Aorta (tissue), 5 donors: ENCODE data around the gene TCTN2. TPM values are rescaled to one million over a fixed set of nuclear protein-coding genes. Genes with fewer than 3 reads are reported as not detected.

ENCODE experiments used
- ATAC-seq: fragments of 200-7000 bp; cut with Tn5 transposase; one replicate; pipeline ENCODE4 v1.9.1; 2022; ENCODE audit warnings: moderate library complexity; ENCODE audit not compliant: low FRiP score
- DNase-seq, 2 donors: peaks; one replicate each; pipeline ENCODE4 v3.0.0-alpha.2; 2020
- H3K27ac ChIP-seq, 2 donors: one replicate each; pipeline ENCODE4 v1.5.1; 2013; ENCODE audit warnings: low read length in 2 of 2, mild to moderate bottlenecking in 2 of 2, moderate library complexity in 2 of 2, control low read depth in 1 of 2, inconsistent platforms in 1 of 2, low read depth in 1 of 2
- H3K27me3 ChIP-seq, 2 donors: one replicate each; pipeline ENCODE4 v1.6.1; 2013; ENCODE audit warnings: control low read depth in 1 of 2, low read length in 1 of 2, mild to moderate bottlenecking in 1 of 2, moderate library complexity in 1 of 2; ENCODE audit not compliant: insufficient read depth in 2 of 2, control insufficient read depth in 1 of 2
- H3K36me3 ChIP-seq, 2 donors: one replicate each; pipeline ENCODE4 v1.6.1; 2013; ENCODE audit warnings: control low read depth in 1 of 2, low read length in 1 of 2, mild to moderate bottlenecking in 1 of 2; ENCODE audit not compliant: insufficient read depth in 2 of 2, control insufficient read depth in 1 of 2
- H3K4me1 ChIP-seq, 2 donors: one replicate each; pipeline ENCODE4 v1.6.1; 2013; ENCODE audit warnings: low read length in 2 of 2, control low read depth in 1 of 2, mild to moderate bottlenecking in 1 of 2, moderate library complexity in 1 of 2; ENCODE audit not compliant: insufficient read depth in 2 of 2, control insufficient read depth in 1 of 2
- H3K4me3 ChIP-seq, 2 donors: one replicate each; pipeline ENCODE4 v1.5.1; 2013; ENCODE audit warnings: low read length in 2 of 2, control low read depth in 1 of 2, mild to moderate bottlenecking in 1 of 2
- H3K9me3 ChIP-seq: one replicate; pipeline ENCODE4 v1.6.1; 2013; ENCODE audit warnings: mild to moderate bottlenecking, low read length; ENCODE audit not compliant: control insufficient read depth
- WGBS, 2 donors: extraction: QIAGEN DNeasy Blood & Tissue Kit; methylation state at CpG; one replicate each; pipeline ENCODE4 v1.1.7; 2013; 5-methylcytosine and 5-hydroxymethylcytosine counted together
- intact Hi-C, 2 donors: fragments of 100-400 bp; cut with DNase I; formaldehyde crosslinking; loops; one replicate each; pipeline versions ENCODE4 v1.14.2 to v1.15.0; 2022
- polyA plus RNA-seq, 2 donors: library from polyadenylated mRNA; stranded (reverse); fragments of 200-250 nt; gene quantifications; one replicate each; pipeline ENCODE4 v1.2.3, GENCODE V29; 2013
- total RNA-seq, 2 donors: library from RNA; stranded (reverse); fragmentation: NEBNext Ultra II Directional; extraction: Animal tissue kit (Norgen Biotek cat#: 25700); gene quantifications; one replicate each; pipeline ENCODE4 v1.2.1, GENCODE V29; 2021
- donor health status: healthy with polysubstance abuse.
- donor health status: Bipolar disorder and iron deficiency.
- donor health status: DM: no; HTN: no; CAD: no.
- donor health status: DM: no; HTN: no; CAD: no.
- donor health status: DM: yes; HTN: yes; CAD: no.

Gene TCTN2
- total and polyA plus RNA-seq, 4 donors: 2.3 to 10.3 (median 7.5) TPM

DNA sequence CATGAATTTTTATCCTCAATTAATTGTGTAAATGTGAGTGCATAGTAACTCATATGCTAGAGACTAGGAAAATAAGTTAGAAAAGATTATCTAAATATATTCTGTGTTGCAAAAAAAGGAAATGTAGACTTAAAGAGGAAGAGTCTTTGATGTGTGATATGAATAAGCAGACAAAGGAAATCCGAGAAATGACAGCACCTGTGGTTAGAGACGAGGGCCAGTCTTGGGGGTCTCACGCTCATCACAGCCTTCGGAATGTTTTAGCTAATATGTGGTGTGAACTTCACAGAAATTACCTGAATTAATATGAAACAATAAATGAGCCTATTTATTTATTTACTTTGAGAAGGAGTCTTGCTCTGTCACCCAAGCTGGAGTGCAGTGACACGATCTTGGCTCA, 52.9 kb downstream of the TCTN2 start:
- WGBS, 2 donors: 90 to 95% methylated on average over 5 of the region's 5 CpGs
- no peak overlapping the region for H3K27ac ChIP-seq
- intact Hi-C loops: no loop called here
- DNase-seq (no peak), ATAC-seq (no peak)
- H3K9me3 ChIP-seq: no peaks in the 10 kb centered on the region
- H3K36me3 ChIP-seq: peaks cover 8 to 12% of the 10 kb centered on the region in 2 donors
- no peak overlapping the region for H3K4me3 ChIP-seq
- H3K4me1 ChIP-seq: no peaks in the 10 kb centered on the region
- H3K27me3 ChIP-seq: no peaks in the 10 kb centered on the region

DNA sequence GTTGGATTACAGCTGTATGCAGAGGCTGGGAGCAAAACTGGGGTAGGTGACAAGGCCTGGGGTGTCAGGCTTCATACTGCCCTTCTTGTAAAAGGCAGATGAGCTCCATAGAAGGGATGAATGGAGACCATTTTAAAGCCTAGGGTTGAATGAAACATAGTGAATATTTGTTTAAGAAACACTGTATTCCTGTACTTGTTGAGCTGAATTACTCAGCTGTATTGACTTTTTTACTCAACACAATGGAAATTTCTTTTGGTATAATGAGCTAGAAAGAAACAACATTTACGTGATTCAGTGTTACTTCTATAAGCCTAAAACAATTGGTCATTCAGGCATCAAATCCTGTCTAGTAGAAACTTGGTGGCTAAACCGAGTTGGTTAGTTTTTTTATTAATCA, 55.3 kb downstream of the TCTN2 start:
- Histone ChIP-seq H3K9me3 (no peaks in the 10 kb centered on the region), H3K4me3 (no peak overlapping the region), H3K4me1 (no peaks in the 10 kb centered on the region), H3K27me3 (no peaks in the 10 kb centered on the region), H3K36me3 (peaks cover 7 to 10% of the 10 kb centered on the region in 2 donors), H3K27ac (no peak overlapping the region)
- 75 to 79% methylated on average over 2 of the region's 2 CpGs for WGBS, 2 donors
- DNase-seq (no peak), ATAC-seq (no peak)
- intact Hi-C loops: no loop called here

DNA sequence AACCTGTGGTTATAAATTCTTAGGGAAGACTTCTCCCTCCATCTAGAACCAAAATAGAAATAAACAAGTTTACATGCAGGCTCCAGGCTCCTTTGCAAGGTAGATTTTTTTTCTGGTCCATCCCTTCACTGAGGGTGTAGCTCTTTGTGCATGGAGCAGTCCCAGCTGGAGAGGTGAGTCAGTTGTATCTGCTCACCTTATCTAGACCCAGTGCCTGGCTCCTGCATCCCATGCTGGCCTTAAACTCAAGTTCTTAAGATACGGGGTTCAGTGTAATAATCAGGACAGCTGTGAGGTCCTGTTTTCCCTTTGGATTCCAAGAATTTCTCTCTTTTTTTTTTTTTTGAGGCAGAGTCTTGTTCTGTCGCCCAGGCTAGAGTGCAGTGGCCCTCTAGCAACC, 56.0 kb downstream of the TCTN2 start:
- no peak overlapping the region for H3K4me3 ChIP-seq
- no peaks in the 10 kb centered on the region for H3K9me3 ChIP-seq
- no peak for ATAC-seq
- H3K4me1 ChIP-seq: no peaks in the 10 kb centered on the region
- H3K27me3 ChIP-seq: no peaks in the 10 kb centered on the region
- no peak for DNase-seq
- peaks cover 8% of the 10 kb centered on the region in 2 donors for H3K36me3 ChIP-seq
- H3K27ac ChIP-seq: no peak overlapping the region
- intact Hi-C loops: no loop called here
- 53 to 70% methylated on average over 2 of the region's 2 CpGs for WGBS, 2 donors

DNA sequence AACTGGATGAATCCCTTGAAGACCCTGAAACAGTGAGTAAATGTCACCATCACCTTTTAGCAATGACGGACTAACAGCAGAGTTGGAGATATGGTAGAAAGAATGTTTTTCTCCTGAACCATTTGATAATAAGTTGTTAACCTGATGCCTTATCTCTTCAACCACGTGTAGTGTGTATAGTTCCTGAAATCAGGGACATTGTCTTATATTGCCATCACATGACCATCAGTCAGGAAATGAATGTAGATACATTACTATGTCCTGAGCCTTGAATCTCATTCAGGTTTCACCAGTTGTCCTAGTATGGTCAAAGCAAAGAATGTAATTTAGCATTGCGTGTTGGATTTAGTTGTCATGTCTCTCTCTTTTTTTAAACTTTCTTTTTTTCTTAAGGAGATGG, 57.0 kb downstream of the TCTN2 start:
- H3K36me3 ChIP-seq: peaks cover 7 to 9% of the 10 kb centered on the region in 2 donors
- DNase-seq (no peak), ATAC-seq (no peak)
- intact Hi-C loops: no loop called here
- no peak overlapping the region for H3K27ac ChIP-seq
- WGBS, 2 donors: 87% methylated on average over 3 of the region's 3 CpGs
- no peaks in the 10 kb centered on the region for H3K9me3 ChIP-seq
- no peak overlapping the region for H3K4me3 ChIP-seq
- no peaks in the 10 kb centered on the region for H3K27me3 ChIP-seq
- no peaks in the 10 kb centered on the region for H3K4me1 ChIP-seq

DNA sequence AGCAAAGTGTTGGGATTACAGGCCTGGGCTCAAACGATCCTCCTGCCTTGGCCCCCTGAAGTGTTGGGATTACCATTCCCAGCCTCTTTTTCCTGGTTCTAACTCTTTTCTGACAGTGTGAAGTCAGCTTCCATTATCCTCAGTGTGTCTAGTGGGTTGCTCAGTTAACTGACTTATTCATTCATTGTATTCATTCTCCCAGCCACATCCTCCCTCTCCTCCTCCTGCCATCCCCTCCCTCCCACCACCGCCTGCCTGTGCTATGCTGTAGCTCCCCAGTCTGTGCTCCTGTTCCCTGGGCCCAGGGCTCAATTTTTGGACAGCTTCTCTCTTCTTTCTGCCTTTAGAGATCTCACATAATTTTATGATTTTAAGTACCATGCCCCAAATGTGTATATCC, 60.7 kb downstream of the TCTN2 start:
- Histone ChIP-seq H3K36me3 (peaks cover 8 to 11% of the 10 kb centered on the region in 2 donors), H3K9me3 (no peaks in the 10 kb centered on the region), H3K27me3 (no peaks in the 10 kb centered on the region), H3K4me3 (no peak overlapping the region), H3K4me1 (no peaks in the 10 kb centered on the region), H3K27ac (no peak overlapping the region)
- ATAC-seq: no peak
- 84 to 89% methylated on average over 2 of the region's 2 CpGs for WGBS, 2 donors
- intact Hi-C loops: no loop called here
- no peak for DNase-seq

DNA sequence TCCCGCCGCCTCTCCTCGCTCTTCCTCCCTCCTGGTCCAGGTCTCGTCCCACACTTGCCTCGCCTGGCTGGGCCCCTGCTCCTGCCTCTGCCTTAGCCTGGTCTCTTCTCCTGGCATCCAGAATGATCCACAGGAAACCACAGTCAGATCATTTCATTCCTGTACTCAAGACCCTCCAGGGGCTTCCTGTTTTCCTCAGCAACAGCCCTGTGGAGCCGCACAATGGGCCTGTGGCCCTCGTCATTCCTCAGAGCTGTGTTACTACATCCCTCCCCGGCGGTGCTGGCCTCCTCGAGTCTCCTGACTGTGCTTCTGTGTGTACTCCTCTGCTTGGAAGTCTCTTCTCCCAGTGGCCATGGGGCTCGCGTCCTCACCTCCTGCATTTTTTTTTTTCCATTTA, 61.3 kb downstream of the TCTN2 start:
- peaks cover 8 to 12% of the 10 kb centered on the region in 2 donors for H3K36me3 ChIP-seq
- H3K27me3 ChIP-seq: no peaks in the 10 kb centered on the region
- ATAC-seq: no peak
- no peaks in the 10 kb centered on the region for H3K4me1 ChIP-seq
- H3K4me3 ChIP-seq: no peak overlapping the region
- H3K9me3 ChIP-seq: no peaks in the 10 kb centered on the region
- no peak overlapping the region for H3K27ac ChIP-seq
- no peak for DNase-seq
- intact Hi-C loops: no loop called here
- WGBS, 2 donors: 94 to 95% methylated on average over 12 of the region's 12 CpGs

DNA sequence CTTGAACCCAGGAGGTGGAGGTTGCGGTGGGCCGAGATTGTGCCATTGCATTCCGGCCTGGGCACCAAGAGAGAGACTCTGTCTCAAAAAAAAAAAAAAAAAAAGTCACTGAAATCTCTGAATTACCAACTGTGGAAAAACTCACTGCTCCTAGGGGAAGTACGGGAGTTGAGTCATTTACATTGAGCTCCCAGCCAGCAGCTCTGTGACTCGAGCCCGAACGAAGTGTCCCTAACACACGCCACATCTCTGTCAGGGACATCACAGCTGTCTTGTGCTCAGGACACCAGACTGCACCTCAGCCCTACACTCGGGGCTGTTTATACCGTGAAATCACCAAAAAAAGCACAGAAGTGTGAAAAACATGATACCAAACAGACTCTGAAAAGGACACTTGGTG, 62.3 kb downstream of the TCTN2 start:
- Histone ChIP-seq H3K4me1 (no peaks in the 10 kb centered on the region), H3K27me3 (no peaks in the 10 kb centered on the region), H3K36me3 (peaks cover 8 to 12% of the 10 kb centered on the region in 2 donors), H3K4me3 (no peak overlapping the region), H3K27ac (no peak overlapping the region), H3K9me3 (no peaks in the 10 kb centered on the region)
- DNase-seq (no peak), ATAC-seq (no peak)
- intact Hi-C loops: no loop called here
- 85 to 87% methylated on average over 10 of the region's 10 CpGs for WGBS, 2 donors

DNA sequence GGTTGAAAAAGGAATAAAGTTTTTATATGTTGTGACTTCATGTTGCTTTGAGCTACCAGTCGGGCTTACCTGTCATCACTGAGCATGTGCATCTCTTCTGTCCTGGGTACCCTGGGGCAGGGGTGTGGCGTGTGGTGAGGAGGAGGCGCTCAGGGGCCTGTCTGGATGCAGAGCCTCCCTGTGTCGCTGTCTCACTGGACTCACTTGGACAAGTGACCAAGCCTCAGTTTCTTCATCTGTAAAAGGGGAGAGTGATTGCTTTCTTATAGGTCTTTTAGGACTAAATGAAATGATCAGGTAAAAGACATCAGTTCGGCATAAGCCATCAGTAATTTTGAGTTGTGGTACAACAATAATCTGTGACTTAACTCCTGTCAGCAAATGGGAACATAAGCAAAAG, 63.4 kb downstream of the TCTN2 start:
- H3K27me3 ChIP-seq: no peaks in the 10 kb centered on the region
- H3K36me3 ChIP-seq: peaks cover 8 to 11% of the 10 kb centered on the region in 2 donors
- DNase-seq (no peak), ATAC-seq (no peak)
- H3K27ac ChIP-seq: no peak overlapping the region
- H3K9me3 ChIP-seq: no peaks in the 10 kb centered on the region
- WGBS, 2 donors: 86% methylated on average over 5 of the region's 5 CpGs
- H3K4me3 ChIP-seq: no peak overlapping the region
- intact Hi-C loops: no loop called here
- no peaks in the 10 kb centered on the region for H3K4me1 ChIP-seq

DNA sequence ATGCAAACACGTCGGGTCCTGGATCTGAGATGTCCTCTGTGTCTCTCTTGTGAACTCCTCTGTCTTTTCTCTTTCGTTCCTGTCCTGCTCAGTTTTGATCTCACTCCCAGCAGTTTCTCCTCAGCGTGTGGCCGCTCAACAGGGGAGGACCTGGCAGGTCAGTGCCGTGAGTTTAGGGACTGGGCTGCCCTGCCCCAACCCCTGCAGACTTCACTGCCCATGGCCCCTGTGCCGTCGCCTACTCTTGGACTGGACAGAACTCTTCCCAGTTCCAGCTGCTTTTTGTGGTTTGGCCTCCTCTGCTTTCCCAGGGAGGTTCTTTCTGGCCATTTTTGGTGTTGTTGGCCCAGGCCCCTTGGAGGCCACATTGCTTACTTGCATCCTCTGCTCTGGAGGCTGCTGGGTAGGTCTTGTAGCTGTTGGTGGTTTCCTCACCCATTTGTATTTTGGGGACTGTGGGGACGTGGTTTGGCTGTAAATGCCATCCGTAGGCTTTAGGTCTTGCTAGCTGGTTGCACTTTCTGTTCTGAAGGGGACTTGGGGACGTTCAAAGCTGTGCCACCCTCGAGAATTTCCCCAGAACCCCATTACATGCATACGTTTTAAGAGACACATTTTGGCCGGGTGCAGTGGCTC, 71.1 kb downstream of the TCTN2 start:
- Histone ChIP-seq H3K4me3 (no peak overlapping the region), H3K4me1 (no peaks in the 10 kb centered on the region), H3K9me3 (no peaks in the 10 kb centered on the region), H3K27me3 (no peaks in the 10 kb centered on the region), H3K27ac (no peak overlapping the region), H3K36me3 (peaks cover 0 to 8% of the 10 kb centered on the region in 2 donors)
- no peak for ATAC-seq
- 88 to 89% methylated on average over 14 of the region's 14 CpGs for WGBS, 2 donors
- intact Hi-C loops: no loop called here
- DNase-seq: no peak
